Lower lobe of right lung (tissue), 2 donors: ENCODE results near the gene CDH8. TPM values are rescaled to one million over a fixed set of nuclear protein-coding genes. Genes with fewer than 3 reads are reported as not detected.

Experiments
- ATAC-seq, 2 donors: fragments of 200-7000 bp; cut with Tn5 transposase; one replicate each; pipeline ENCODE4 v1.9.1; 2020 to 2022; ENCODE audit warnings: mild to moderate bottlenecking in 2 of 2, moderate library complexity in 2 of 2
- DNase-seq: peaks from one replicate; pipeline ENCODE4 v3.0.0-alpha.2; 2020
- H3K27ac ChIP-seq: fragments of 200-600 bp; one replicate; pipeline ENCODE4 v1.8.0; 2022
- H3K27me3 ChIP-seq: fragments of 200-600 bp; one replicate; pipeline ENCODE4 v1.8.0; 2022; ENCODE audit warnings: low read depth
- H3K36me3 ChIP-seq: fragments of 200-600 bp; one replicate; pipeline ENCODE4 v1.8.0; 2022; ENCODE audit warnings: mild to moderate bottlenecking
- H3K4me1 ChIP-seq: fragments of 200-600 bp; one replicate; pipeline ENCODE4 v1.8.0; 2022
- H3K4me3 ChIP-seq: fragments of 200-600 bp; one replicate; pipeline ENCODE4 v1.8.0; 2022; ENCODE audit warnings: mild to moderate bottlenecking
- H3K9me3 ChIP-seq: fragments of 200-600 bp; one replicate; pipeline ENCODE4 v1.8.0; 2022
- CTCF ChIP-seq: fragments of 200-600 bp; IDR thresholded peaks from one replicate; pipeline ENCODE4 v1.8.0; 2022; ENCODE audit warnings: antibody characterized with exemption, mild to moderate bottlenecking
- intact Hi-C: fragments of 100-400 bp; cut with DNase I; formaldehyde crosslinking; loops from one replicate; pipeline ENCODE4 v1.11.0; 2022
- total RNA-seq: library from RNA; stranded (reverse); fragmentation: NEBNext Ultra II Directional; extraction: Animal tissue kit (Norgen Biotek cat#: 25700); gene quantifications from one replicate; pipeline ENCODE4 v1.2.1, GENCODE V29; 2021
- donor health status: DM: no; HTN: yes; CAD: no; lungs with severe emphysema.

CDH8 gene
- total RNA-seq, 1 donor from 2014 or later = 0.71 TPM

- no peaks in the 10 kb centered on the region for H3K4me1 ChIP-seq
- intact Hi-C loops = no loop called here
- H3K27me3 ChIP-seq = no peaks in the 10 kb centered on the region
- no peak for DNase-seq
- no peak overlapping the region for H3K4me3 ChIP-seq
- H3K36me3 ChIP-seq = no peaks in the 10 kb centered on the region
- ATAC-seq = no peak
- H3K9me3 ChIP-seq = no peaks in the 10 kb centered on the region
- no peak overlapping the region for H3K27ac ChIP-seq
- no peak for TF ChIP-seq CTCF
These were observed 376.3 kb downstream of the CDH8 start for GRCh38 chr16:61659936-61660335.

- TF ChIP-seq CTCF = no peak
- H3K4me3 ChIP-seq = no peak overlapping the region
- H3K36me3 ChIP-seq = no peaks in the 10 kb centered on the region
- DNase-seq (no peak), ATAC-seq (no peak)
- no peak overlapping the region for H3K27ac ChIP-seq
- no peaks in the 10 kb centered on the region for H3K27me3 ChIP-seq
- H3K9me3 ChIP-seq = no peaks in the 10 kb centered on the region
- H3K4me1 ChIP-seq = no peaks in the 10 kb centered on the region
- intact Hi-C loops = no loop called here
These were observed 381.3 kb downstream of the CDH8 start for GRCh38 chr16:61654962-61655361.

GRCh38 chr16:61653544-61653943 is 382.7 kb downstream of the CDH8 start:
- no peak for DNase-seq
- TF ChIP-seq CTCF = no peak
- intact Hi-C loops = no loop called here

GRCh38 chr16:61645561-61645960 is 390.7 kb downstream of the CDH8 start:
- H3K9me3 ChIP-seq = no peaks in the 10 kb centered on the region
- intact Hi-C loops = no loop called here
- no peaks in the 10 kb centered on the region for H3K36me3 ChIP-seq
- no peaks in the 10 kb centered on the region for H3K4me1 ChIP-seq
- no peaks in the 10 kb centered on the region for H3K27me3 ChIP-seq
- H3K27ac ChIP-seq = no peak overlapping the region
- no peak for TF ChIP-seq CTCF
- ATAC-seq = no peak
- no peak overlapping the region for H3K4me3 ChIP-seq
- no peak for DNase-seq

More at GRCh38 chr16:61653544-61653943, 382.7 kb downstream of the CDH8 start:
- no peaks in the 10 kb centered on the region for H3K27me3 ChIP-seq
- no peaks in the 10 kb centered on the region for H3K36me3 ChIP-seq
- no peaks in the 10 kb centered on the region for H3K9me3 ChIP-seq
- H3K4me3 ChIP-seq = no peak overlapping the region
- no peak overlapping the region for H3K27ac ChIP-seq
- no peak for ATAC-seq
- no peaks in the 10 kb centered on the region for H3K4me1 ChIP-seq

- Histone ChIP-seq H3K4me3 (no peak overlapping the region), H3K27me3 (no peaks in the 10 kb centered on the region), H3K4me1 (no peaks in the 10 kb centered on the region), H3K27ac (no peak overlapping the region), H3K9me3 (no peaks in the 10 kb centered on the region), H3K36me3 (no peaks in the 10 kb centered on the region)
- ATAC-seq = no peak
- TF ChIP-seq CTCF = no peak
- intact Hi-C loops = no loop called here
- no peak for DNase-seq
These were observed 391.5 kb downstream of the CDH8 start for GRCh38 chr16:61644736-61645135.
